HG03457 (cell line): ENCODE results near the gene MAGI1.

Experiments used
- ATAC-seq: cut with Tn5 transposase; IDR thresholded peaks from one replicate; pipeline ENCODE4 v1.9.1; 2021; ENCODE audit warnings: moderate number of reproducible peaks; ENCODE audit not compliant: unreplicated experiment

The MAGI1 gene

DNA sequence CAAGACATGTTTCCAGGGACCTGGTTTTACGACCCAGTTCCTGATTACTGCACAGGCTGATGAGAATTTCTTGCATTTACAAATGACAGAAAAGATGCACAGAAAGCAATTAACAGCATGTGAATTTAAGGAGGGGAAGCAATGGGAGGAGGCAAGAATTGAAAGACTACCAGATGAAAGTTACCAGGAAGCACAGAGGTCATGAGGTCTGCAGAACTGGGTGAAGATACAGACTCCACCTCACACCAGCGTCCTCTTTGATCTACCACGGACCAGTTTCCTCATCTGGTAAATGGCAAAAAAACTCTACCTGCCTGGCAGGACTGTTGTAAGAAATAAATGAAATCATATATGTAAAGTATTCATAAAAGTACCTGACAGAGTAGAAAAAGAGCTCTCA, 266.0 kb downstream of the MAGI1 start:
- ATAC-seq = no peak

DNA sequence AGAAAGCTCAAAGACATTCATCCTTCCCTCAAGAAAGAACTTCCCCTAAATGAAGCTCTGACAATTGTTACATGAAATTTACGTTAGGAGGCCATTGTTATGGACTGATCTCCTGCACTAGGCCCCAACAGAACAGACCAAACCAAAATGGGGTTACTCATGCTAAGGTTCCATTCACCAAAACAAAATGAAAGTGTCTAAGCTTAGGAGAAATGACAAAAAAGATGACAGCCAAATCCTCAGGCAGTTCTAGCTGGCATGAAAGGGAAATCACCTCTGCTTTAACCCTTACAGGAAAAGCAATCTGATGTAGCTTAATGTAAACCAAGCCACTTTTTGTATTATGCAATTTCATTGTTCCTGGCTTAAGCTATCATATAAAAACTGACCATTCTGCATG, 271.2 kb downstream of the MAGI1 start:
- no peak for ATAC-seq

DNA sequence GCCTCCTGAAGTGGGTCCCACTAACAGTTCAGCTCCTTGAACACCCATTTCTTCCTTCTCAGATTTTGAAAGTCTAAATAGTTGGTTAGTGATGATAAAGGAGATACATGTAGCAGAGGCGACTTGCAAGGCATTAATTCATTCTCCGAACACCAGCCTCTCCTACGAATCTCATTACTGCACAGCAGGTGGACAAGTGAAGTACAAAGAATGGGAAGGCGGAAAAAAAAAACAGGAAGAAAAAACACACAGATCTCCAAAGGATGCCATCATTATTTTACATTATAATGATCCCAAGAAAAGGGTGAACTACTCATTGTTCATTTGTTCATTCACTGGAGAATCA, 276.5 kb downstream of the MAGI1 start:
- no peak for ATAC-seq

DNA sequence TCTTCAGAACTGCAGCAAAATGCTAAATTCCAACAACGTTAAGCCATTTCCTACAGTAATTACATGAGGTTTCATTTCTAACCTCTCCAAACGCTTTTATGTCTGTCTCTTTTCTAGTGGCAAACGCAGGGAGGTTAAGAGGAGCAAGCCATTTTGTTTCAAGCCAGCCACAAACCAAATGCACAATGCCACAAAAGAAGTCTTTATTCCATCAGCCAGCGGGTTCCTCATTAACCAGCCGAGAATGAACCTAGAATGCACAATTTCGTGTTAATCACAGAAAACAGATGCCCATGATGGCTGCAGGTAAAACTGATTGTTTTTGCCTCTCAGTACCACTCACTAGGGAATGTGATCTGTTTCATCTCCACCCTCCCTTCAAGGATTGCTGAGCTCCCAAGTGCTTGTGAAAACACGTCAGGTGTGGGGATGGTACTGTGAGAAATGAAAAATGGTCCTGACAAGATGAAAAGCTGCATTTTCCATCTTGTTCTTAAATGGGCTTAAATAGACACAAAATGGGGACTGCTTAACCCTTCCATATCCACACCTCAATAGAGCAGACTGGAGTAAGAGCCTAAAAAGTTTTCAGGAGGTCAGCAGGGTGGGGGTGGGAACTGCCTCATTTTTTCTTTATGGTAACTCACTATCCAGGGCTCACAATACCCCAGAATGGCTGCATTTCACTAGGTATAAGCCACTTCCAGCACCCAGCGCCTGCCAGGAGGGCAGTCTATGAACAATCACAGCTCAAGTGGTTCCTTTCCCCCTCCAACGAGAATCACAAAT, 277.1 kb downstream of the MAGI1 start:
- no peak for ATAC-seq

DNA sequence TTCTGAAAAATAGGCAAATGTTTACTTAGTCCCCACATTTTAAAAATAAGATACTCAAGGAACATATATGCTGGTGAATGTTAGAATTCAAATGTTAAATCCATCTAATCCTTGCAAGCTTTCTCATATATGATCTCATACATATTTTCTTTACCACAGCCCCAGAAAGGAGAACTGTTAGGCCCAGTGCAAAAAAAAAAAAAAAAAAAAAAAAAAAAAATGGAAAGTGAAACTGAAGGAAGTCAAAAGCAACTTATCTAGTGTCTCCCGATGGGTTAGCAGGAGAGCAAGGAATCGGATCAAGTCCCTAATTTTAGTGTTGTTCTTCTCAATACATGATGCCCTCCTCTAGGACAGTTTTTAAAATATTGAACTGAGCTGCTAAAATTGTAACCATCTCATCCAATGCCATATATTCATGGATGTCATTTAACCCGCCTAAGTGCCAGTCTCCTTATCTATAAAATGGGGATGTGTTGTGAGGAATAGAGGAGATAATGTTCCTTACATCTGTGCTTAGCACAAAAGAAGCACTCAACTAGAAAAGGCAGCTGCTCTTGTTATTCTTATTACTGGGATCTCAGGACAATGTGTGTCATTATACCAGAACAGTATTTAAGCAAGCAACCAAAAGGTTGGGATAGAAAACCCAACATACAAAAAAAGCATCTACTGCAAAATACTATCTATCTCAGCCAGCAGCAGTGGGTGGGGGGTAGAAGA, 279.7 kb downstream of the MAGI1 start:
- no peak for ATAC-seq

DNA sequence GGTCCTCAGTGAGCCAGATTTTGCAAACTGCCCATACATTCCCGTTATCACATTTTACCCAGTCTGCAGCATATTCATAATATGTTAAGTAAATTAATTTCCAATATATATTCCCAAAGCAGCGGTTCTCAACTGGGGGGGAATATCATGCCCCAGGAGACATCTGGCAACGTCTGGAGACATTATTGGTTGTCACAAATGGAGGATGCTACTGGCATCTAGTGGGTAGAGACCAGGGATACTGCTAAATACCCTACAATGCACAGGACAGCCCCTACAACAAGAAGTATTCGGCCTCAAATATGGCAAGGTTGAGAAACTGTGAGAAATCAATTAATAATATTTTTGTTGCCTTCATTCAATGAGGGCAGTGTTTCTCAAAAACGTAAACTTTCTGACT, 280.3 kb downstream of the MAGI1 start:
- ATAC-seq = no peak

DNA sequence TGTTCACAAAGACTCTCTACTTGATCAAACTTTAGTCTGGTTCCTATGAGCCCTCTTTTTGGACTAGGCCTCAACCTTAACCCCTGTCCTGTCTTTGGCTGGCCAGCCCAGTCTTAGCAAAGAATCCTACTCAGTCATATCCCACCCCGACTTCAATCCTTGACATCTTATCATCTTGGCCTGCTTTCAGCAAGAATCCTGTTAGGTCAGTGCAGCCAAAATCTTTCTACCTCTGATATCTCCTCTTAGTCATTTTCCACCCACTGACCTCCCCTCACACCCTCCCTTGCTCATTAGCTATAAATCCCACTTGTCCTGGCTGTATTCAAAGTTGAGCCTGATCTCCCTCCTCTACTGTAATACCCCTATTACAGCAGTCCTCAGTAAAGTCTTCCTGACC, 286.1 kb downstream of the MAGI1 start:
- no peak for ATAC-seq

DNA sequence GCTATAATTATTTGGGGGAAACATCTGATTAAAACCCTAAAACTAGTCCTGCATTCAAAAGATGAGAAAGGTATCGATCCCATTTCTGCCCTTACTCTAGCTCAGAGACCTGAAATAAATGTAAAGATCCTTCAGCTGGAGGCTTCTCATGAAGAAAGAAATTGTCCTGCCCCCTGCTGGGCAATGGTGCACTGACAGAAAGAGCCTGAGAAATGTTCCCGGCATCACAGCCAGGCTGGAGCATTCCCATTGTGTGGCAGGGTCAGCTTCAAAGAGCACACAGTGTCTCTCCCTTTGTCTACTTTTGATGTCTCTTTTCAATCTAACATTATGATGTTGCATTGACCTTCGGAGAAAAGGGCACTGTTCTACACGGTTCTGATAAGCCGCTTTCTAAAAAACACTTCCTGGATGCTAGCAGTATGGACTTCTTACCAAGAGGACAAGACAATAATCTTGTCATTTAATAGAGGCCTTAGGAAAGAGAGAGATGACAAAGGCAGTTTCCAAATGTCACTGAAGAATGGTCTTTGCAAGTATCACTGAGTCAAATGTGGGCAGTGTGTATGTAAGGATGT, 287.5 kb downstream of the MAGI1 start:
- no peak for ATAC-seq

DNA sequence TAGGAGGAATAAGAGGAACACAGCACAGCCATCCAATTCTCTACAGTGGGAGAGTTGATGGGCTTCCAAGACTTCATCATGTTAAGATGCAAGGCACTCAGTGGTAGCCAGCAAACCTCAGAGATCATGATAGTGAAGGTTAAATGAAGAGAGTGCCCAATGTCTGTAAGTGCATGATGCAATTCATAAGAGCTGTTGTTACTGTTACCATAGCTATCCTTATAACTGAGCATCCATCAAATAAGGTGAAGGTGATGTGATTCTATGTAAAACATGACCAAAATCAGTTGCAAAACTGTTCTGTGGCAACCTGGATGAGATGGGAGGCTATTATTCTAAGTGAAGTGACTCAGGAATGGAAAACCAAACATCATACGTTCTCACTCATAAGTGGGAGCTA, 289.7 kb downstream of the MAGI1 start:
- ATAC-seq = no peak

DNA sequence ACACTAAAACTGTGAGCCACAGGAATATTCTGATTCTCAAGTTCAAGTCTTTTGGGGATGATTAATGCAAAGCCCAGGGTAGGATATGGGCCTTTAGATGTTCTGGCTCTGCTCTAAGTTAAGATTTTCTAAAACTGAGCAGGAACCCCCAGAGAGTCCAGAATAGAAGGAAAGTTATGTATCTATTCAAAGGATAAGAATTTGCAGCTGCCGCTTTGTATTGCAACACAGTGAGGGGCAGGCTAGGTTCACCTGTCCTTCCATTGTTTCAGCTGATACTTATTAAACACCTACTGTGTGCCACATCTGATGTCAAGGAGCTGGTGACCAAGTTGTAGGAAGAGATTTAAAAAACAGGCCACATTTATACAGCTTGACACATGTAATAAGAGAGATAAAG, 290.4 kb downstream of the MAGI1 start:
- no peak for ATAC-seq

DNA sequence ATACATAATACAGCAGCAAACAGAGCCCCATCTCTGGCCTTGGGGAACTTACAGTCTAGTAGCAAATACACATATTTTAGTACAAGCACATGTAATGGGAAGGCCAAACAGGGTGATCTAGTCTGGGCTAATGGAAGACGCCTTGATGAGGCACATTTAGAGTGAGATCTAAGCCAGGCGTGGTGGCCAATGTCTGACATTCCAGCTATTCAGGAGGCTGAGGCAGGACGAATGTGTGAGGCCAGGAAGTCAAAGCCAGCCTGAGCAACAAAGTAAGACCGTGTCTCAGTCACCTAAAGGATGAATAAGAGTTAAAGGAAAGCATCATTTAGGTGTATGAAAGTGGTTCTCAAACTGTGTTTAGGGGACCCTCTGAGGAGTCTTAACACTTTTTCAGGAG, 291.9 kb downstream of the MAGI1 start:
- ATAC-seq = no peak

DNA sequence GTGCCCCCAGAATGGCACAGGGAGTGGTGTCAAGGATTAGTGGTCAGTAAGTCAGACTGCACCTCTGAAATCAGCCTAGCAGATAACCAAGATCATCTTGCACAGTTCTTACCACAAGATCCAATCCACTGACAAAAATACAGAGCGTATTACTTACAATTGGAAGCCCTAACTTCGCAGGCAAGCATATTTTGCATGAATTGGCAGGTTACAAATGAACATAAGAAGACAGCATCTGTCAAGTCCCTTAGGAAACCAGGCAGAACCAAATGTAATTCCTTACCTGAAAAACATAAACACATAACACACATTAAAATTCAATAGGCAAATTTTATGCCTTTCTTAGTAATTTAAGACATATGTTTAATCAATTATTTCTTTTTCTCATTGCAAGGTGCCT, 293.4 kb downstream of the MAGI1 start:
- ATAC-seq = no peak

DNA sequence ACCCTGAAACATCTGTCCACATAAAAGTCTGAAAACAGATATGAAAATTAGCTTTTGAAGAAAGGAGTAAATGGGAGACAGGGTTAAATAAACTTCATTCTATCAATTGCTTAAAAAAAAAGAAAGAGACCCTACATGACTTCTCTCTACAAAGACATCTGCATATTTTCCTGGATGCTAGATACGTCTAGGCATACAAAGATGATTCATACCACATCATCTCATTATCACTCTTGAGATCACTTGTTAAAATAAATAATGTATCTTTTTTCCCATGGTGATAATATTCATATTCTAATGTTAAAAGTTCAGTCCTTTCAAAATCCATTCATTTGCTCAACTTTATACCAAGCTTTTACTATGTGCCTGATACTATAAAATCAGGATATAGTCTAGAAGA, 295.8 kb downstream of the MAGI1 start:
- no peak for ATAC-seq

DNA sequence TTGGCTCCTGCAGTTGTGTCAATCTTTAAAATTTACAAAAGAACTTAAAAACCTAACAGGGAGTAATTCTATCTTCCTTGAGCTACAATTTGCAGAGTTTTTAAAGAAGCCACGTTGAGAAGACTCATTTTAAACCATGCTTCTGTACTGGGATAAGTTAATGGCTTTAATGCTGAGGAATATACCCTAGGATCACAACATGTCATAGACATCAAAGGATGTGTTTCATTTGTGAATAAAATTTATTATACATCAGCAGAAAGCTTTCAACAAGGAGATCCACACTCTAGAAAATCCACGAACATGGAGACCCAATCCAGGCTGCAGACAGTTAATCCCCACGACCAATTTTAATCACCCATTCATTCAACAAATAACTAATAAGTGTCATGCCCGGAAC, 297.2 kb downstream of the MAGI1 start:
- ATAC-seq = no peak

DNA sequence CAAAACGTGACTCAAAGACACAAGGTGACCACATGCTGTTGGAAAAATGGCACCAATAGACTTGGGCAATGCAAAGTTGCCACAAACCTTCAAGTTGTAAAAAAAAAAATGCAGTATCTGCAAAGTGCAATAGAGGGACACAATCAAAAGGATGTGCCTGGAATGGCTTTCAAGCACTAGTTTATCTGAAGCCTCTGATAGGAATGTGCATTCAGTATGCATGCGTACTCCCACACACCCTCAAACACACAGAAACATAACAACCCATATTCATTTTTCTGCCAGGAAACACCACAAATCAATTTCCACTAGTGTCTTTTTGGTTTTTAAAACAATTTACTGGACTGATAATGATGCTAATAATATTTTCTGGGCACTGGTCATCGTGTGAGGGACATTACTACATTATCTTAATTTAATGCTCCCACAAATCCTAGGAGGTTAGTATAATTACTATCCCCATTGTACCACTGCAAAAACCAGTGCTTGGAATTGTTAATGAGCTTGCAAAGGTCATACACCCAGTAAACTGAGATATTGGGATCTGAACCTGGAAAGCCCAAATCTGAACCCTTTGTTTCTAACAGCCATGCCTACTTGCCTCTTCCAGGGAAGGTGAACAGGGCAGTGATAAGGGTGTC, 298.7 kb downstream of the MAGI1 start:
- no peak for ATAC-seq

DNA sequence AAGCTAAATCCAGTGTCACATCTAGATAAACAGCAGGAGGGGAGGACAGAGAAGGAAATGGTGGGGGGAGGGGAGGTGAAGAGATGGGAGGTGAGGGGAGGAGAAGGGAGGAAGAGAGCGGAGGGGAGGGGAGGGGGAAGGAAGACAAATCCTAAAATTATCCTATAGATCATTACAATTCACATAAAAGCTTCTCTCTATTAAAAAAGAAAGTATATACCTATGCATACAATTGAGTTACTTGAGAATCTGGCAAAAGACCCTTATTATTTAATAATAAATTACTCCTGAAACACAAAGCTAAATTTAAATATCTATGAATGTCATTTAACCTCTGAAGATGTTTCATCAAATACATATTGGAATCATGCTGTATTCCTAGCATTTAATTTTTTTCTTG, 303.9 kb downstream of the MAGI1 start:
- ATAC-seq = no peak

DNA sequence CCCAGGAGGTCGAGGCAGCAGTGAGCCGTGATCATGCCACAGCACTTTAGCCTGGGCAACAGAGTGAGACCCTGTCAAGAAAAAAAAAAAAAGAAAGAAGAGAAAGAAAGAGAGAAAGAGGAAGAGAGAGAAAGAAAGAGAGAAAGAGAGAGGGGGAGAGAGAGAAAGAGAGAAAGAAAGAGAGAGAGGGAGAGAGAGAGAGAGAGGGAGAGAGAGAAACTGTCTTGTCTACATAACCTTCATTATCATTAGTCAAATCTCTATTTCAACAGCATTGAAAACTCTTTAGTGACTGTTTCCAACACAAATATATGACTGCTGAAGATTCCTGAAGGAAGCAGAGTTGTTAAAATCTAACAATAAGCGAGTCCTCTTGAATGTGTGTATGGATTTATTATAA, 304.3 kb downstream of the MAGI1 start:
- no peak for ATAC-seq

DNA sequence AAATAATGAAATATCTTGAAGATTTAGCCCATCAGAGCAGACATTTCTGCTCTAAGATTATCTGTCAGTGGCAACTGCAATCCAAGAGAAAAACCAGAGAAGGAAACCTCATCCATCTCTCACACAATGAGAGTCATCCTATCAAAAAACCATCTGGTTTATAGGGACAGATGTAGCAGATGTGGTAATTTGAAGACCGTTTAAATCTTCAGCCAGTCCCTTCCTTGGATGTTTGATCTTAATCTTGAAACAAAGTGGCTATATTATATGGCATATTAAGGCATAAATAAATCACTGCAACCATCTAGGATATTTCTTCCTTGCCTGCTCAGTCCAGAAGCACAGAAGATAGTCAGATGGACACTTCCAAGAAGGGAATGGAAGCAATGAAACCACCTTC, 305.3 kb downstream of the MAGI1 start:
- no peak for ATAC-seq

DNA sequence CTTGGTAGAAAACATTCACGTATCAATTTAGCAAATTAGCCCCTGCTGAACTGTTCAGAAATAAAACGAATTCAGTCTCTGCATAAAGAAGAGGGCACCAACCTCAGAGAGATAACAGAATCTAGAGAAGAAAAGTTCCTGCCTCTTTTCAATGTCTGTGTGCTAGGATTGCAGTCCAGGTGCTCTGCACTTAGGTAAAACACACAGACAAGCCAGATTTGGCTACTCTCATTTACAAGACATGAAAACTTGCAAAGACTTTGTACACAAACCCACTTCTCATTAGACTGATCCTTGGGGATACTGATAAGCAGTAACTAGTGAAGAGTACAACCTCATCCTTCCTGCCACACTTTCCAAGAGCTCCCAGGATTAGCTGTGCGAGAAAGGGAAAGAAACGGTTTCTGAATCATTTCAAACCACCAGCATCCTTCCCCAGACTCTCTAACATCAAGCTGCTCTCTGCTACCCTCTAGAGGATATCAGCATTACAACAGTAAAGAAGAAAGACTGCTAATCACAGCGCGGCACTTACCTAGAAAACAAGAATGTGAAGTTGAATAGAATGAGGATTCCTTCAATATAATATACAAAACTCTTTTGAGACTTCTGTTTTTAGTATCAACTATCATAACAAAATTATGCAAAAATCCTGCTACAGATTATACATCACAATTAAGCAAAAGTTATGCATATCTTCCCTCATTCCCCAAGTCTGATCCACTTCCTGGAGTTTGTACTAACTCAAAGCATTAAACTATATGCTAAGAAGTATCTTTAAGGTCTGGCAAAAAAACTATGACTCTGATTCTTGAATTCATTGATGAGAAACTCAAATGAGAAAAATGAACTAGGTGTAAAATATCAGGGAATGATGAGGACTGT, 306.4 kb downstream of the MAGI1 start:
- peak; percentile 96 for ATAC-seq

DNA sequence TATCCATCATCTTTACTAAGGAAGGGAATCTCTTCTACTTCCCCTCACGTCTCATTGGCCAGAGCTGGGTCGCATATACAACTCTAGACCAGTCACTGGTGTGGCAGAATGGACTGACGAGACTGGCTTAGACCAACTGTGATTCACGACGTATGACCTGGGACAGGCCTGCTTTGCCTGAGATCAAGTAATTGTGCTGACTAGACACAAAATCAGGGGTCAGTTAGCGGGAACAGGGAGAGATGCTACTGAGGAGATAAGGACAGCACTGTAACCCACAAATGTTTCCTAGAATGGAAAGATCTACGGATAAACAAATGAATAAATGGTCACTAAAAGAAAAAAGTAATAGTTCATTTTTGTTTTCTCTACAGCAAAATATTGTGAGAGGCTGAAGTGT, 308.3 kb downstream of the MAGI1 start:
- ATAC-seq = no peak

DNA sequence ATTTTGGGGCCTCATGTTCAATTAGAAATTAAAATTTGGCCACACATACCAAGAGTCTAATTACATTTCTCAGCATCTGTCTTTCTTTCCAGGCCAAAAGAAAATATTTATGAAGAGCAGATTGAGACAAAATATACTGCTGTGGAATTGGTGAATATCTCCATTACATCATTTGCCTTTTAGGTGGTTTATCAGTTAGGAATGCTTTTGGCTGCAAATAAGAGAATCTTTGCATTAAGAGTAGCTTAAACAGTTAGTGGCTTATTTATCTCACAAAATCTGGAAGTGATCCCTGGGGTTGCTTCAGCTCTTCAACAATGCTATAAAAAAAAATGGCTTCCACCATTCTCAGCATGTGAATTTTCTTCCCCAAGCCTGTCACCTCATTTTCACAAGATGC, 308.7 kb downstream of the MAGI1 start:
- ATAC-seq = no peak
